Activated T-helper 1 cell treated with Interleukin-2 at 50 U/mL for 16 hours (primary cell): ENCODE measurements around the gene SLMAP.
A peak's percentile ranks its signal among the peaks of the same experiment; 100 is the strongest.

Experiments
- DNase-seq: peaks from one replicate; pipeline ENCODE4 v3.0.0-alpha.2; 2020; ENCODE audit warnings: low read depth

Gene SLMAP

DNA sequence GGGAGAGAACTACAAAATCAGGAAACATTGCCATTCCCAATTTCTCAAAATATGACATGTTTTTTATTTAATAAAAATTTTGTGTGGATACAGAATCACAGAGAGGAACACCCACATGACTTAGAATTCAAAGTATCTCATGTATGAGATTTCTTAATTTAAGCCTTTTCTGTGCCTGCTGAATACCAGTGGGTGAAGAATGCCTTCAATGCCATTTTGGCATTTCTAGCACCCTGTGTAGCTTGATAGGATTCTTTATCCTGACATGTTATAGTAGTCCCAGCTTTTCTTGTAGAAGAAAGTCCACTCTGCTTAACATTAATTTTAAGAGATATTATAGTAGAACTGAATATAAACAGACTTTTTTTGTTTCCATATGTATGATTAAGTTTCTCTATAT is 3.1 kb upstream of the SLMAP start:
- no peak for DNase-seq

DNA sequence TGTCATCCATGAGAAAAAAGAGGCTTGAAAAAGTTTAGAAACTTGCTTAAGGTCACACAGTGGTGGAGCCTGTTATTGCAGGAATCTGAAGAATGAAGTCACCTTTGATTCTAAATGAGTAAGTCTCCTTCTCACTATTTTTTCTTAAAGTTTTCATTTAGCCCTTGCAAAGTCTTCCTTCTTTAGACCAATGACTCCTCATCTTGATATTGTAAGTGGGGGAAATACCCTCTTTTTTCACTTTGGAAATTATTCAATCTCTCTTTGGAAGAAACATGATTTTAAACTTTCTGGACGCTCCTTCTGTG is 787 bp upstream of the SLMAP start:
- no peak for DNase-seq

DNA sequence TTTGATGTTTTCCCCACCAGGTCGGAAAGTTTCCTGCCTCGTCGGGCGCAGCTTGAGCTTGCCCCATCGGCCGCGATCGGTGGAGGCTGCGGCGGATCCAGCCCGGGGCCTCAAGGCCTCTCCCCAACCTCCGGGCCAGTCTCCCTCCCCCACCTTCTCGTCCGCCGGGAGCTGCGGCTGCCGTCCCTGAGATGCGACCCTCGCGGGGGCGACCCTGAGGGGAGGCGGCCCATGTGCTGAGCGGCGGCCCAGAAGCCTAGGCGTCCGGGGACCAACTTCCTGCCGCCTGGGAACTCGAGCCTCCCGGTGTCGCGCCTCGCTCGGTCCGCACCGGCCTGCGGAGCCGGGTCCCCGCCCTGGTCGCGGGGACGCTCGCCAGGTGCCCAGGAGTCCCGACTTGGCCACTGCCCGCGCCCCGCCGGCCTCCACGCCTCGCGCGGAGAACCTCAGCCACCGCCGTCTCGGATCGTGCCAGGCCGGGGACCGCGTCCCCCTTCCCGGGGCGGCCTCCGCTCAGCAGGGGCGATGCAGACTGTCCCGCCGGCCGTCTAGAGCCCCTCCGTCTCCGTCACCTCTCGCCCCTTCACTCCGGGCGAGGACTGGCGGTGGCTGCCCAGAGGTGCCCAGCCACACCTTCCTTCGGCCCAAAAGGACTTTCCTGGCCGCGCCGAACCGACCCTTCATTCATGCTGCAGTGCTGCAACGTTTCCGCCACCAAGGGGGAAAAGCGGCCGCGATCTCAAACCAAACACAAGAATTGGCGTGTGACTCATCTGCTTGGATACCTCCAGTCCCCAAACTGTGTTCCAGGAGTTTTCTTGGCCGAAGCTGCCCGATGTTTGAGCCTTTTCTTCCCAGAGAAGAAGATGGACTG is 656 bp downstream of the SLMAP start:
- DNase-seq, result peak; percentile 5

DNA sequence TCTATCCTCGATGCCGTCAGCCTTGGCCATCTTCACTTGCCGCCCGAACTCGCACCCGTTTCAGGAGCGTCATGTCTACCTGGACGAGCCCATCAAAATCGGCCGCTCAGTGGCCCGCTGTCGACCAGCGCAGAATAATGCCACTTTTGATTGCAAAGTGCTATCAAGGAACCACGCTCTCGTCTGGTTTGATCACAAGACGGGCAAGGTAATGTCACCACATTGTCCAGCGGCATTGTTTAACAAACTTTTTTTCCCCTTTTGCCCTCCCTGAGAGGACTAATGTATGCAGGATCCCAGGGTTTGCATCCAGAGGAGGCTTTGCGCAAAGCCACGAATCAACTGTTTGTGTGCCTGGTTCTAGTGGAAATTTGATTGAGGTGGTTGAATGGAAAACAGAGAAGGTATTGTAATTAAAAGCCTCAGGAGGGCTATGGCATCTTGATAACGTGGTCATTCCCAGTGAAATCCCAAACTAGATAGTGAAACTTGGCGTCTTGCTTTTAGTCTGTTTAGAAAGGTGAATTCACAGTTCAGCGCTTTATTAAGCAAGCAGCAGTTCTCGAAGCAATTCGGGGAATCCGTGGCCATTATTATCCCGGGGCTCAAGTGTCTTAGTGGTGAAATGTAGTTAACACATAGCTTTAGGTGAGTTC is 1.7 kb downstream of the SLMAP start:
- no peak for DNase-seq

DNA sequence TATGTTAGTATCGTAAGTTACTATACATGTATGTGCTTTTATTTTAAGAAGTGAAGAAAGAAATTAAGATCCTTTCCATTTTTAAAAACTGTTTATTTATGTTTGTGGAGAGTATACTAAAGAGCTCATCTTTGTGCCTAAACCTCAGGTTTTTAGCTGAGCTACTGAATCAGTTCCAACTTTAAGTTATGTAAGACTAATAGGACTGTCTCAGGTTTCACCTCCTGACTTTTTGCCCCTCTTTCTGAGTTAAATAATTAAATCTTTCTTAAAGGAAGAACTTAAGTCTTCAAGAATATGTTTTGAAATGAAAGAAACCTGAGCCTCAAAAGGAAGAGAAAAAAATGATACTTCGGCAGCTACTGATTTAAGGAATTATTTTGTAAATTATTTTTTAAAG is 2.6 kb downstream of the SLMAP start:
- no peak for DNase-seq

DNA sequence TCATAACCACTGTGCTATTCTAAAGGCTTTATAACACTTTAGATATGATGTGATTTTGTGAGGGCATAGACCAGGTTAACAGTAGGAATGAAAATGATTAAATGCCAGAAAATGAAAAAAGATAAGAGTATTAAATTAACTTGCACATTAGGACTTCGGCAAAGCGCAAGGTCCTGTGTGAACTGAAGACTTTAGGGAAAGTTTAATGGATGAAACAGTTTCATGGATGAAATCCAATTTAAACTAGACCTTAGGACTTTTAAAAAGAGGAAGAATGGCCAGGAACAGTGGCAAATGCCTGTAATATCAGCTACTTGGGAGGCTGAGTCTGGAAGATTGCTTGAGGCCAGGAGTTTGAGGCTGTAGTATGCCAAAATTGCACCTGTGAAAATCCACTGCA is 8.7 kb downstream of the SLMAP start:
- no peak for DNase-seq

DNA sequence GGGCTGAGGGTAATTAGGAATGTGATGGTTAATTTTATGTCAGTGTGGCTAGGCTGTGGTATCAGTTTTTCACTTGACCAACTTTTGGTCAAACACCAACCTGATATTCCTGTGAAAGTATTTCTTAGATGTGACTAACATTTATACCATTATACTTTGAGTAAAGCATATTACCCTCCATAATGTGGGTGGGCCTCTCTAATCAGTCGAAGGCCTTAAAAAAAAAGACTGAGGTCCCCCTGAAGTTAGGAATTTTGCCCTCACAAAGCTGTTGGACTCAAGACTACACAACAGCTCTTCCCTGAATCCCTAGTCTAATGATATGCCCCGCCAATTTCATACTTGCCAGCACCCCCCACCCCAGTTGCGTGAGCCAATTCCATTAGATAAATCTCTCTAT is 12.5 kb downstream of the SLMAP start:
- no peak for DNase-seq

DNA sequence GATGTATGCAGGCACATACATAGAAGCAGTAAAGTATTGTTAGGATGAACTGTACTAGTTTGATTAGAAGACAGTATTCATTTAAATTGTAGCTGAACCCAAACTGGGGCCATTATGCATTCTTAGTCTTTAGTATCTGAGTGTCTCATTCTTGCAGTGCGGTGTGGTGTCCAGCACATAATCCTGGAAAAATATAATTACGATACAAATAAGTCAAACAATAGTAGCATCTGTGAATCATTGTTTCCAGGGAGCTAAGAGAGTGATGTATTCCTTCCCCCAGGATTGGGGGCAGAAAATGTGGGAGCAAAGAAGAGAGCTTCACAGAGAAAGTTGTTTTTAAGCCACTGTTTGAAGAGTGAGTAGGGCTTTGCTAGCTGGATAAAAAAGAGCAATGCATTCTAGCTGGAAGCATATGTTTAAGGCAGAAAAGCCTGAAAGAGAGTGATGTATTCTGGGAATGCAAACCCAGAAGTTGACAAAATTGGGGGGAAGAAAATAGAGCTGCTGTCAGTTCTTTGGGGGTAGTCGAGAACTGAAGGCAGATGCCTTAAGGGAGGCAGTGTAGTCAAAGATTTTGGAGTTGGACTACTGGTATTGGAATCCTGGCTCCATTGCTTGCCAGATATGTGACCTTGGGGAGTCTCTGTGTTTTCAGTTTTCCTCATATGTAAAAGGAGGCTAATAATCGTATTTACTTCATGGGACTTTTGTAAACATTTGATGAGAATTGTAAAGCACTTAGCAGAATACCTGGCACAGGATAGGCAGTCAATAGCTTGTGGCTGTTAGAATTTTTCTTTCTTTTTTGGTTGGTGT is 14.1 kb downstream of the SLMAP start:
- DNase-seq, result no peak

DNA sequence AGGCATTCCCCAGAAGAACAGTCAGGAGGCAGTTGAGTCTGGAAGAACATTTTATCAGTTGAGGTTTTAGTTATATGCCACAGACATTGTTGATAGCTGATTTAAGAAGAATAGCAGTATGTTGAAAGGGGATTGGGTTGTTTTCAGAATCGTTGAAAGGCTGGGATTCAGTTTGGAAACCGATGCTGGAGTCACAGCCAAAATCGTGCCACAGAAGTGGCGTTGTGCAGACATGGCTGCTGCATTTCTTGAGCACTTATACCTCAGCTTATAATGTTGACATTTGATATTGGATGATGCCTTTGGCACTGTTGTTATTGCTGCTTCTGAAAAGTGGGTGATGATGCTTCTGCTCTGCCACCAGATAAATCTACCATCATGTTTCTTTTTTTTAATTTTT is 16.1 kb downstream of the SLMAP start:
- no peak for DNase-seq

DNA sequence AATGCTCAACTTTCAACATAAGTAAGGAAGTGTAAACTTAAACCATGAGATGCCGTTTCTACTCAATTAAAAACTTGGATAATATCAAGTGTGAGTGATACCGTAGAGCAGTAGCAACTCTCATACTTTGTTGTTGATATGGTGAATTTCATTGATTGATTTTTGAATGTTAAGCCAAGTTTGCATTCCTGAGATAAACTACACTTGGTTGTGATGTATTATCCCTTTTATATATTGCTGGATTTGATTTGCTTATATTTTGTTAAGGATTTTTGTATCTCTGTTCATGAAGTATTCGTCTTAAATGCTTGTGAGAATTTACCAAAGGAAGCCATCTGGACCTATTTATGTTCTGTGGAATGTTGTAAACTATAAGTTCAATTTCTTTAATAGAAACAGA is 21.7 kb downstream of the SLMAP start:
- no peak for DNase-seq

DNA sequence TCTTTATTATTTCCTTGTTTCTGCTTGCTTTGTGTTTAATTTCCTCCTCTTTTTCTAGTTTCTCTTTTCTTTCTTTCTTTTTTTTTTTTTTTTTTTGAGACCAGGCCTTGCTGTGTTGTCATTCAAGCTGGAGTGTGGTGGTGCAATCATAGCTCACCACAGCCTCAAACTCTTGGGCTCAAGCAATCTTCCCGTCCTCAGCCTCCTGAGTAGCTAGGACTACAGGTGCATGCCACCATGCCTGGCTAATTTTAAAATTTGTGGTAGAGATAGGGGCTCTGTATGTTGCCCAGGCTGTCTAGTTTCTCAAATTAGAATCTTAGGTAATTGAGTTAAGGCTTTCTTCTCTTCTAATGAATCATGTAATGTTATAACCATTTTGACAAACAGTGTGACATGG is 22.4 kb downstream of the SLMAP start:
- DNase-seq, result no peak

DNA sequence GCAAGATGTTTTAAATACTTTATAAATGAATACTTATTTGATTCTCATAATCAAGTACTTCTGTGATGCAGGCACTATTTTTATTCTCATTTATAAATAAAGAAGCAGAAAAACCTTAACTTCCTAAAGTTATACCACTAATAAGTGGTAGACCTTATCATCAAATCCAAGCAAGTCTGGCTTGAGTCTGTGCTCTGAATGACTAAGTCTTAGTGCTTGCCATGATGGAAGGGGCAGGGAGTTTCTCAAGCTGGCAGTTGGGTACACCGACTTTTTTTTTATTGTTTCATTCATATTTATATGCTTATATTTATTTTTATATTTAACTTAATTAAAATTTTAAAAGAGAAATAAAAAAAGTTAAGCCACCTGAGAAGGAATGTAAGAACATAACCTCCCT is 23.6 kb downstream of the SLMAP start:
- no peak for DNase-seq

DNA sequence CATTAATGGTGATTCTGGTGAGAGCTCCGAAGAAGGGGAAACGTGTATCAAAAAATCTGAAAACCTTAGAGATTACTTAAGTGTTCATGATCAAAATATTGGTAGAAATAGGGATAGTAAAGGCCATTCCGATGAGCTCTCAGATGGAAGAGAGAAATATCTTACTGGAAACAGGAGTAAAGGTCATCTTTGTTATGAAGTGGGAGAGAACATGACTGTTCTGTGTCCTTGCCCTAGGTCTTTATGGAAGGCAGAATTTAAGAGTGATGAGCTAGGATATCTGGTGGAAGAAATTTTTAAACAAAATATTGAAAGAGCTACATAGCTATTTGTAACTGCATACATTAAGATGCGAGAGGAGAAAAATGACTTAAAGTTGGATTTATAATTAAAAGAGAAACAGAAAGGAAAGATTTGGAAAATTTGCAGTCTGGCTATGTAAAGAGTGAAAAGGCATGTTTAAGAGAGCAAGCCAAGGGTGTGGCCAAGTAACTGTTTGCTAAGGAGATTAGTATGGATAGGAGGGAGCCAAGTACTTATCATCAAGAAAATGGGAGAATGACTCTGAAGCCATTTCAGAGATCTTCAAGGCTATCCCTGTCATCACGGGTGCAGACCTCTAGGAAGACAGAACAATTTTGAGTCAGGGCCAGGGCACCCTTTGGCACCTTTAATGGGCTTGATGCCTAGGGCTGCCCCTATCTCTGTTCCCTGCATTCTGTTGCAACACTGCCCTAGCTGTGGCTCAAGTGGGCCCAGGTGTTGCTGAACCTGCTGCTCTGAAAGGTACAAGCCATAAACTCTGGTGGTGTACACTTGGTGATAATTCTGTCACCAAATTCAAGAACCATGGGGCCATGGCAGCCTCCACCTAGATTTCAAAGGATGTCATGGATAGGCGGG is 27.3 kb downstream of the SLMAP start:
- no peak for DNase-seq

DNA sequence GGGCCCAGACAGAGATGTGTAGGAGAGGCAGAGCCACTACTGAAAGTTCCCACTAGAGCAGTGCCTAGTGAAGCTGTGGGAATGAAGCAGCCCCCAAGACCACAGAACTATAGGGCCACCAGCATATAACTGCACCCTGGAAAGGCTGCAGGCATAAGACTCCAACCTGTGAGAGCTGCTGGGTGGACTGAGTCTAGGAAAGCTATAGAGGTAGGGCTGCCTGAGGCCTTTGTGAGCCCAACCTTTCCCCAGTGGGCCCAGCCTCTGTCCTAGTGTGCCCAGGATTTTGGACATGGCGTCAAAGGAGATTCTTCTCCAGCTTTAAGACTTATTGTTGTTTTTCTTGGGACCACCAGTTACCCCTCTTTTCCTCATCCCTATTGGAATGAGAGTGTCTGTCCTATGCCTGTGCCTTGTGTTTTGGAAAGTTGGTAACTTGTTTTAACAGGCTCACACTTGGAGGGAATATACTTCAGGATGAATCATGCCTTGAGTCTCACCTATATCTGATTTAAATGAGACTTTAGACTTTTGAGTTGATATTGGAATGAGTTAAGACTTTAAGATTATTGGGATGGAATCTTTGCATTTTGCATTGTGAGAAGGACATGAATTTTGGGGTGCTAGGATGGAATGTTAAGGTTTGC is 28.1 kb downstream of the SLMAP start:
- DNase-seq, result no peak

DNA sequence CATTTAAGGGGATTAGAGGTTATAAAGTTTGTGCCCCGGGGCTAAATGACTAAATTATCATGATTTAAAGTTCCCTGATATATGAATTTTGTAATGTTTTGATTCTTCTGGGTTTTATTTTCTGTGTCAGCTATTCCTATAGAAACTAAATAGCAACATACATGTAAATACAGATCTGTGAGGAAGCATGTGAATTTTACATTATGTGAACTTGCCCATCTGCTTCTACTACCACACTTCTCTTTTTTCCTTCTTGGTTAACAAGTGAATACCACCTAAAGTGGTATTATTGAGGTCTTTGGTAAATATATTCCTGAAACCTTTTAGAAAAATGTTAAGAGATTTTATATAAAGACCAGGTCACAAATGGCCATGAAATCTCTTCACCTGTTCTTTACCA is 29.3 kb downstream of the SLMAP start:
- no peak for DNase-seq

DNA sequence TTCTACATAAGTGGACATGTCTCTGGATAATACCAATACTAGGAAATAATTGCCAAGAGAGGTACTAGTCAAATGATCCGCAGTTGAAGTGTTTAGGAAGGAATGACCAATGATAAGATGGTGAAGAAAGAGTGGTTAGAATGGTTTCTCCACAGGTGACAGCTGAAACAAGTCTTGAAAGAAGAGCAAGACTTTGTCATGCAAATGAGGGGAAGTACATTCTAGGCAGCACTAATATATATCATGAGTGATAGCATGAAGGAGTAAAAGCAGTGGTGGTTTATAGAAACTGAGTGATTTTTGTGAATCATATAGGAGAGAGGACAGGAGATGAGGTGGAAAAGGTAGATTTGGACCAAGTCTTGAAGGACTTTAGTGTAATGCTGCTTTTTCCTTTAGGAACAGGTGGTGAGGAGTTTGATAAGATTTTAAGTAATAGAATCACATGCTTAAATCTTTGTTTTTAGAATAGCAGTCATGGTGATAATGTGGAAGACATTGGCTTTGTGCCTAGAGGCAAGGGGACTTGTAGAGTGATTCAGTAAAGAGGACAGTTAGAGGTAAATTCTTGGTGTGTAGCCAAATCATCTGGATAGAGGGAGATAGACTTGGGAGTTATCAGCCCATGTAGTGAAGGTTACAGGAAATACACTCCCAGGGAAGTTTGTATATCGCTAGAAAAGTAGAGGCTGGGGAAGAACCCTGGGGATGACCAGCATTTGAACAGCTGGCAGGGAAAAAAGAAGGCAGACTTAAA is 31.9 kb downstream of the SLMAP start:
- no peak for DNase-seq

DNA sequence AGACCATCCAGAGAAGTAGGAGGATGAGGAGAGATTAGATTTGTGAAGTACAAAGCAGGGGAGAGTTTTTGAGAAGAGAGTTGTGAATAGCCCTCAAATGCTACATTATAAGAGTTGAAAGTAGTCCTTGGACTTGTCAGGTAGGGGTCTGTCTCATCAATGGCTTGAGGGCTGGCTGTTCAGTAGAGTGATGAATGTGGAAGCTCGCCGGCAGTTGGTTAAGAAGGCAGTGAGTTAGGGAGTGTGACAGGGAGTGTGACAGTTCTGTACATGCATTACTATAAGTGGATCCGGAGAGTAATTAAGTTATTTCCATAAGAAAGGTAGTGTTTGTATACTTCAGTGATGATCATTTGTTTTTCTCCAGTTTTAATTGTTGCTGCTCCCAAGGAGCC is 32.5 kb downstream of the SLMAP start:
- DNase-seq, result no peak

DNA sequence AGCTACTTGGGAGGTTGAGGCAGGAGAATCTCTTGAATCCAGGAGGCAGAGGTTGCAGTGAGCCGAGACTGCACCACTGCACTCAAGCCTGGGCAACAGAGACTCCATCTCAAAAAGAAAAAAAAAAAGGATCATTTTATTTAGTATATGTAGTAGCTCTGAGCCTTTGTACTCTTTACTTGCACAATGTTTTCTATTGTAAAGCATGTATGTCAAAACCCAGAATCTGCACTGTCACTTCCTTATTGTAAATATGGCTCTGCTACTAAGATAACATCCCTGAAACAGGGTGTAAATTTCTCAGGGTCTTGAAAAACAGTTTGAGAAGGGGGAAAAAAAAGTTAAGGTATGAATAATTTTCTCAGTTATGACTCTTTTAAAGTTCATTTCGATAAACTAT is 35.1 kb downstream of the SLMAP start:
- DNase-seq, result no peak

DNA sequence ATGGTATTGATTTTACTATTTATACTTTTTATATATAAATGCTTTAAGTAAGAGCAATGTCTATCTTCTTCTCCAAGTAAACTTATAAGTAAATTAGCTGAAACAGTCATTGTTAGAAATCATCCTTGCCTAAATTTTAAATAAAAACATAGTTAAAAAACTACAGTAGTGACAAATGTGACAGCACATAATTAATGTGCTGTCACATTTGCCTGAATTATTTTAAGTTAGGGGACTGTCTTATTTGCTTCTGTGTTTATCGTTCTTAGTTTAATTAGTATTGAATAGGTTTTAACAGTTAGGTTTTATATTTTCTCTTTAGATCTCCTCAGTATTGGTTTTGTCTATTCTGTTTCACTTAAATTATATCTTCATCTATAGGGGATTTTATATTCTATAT is 36.1 kb downstream of the SLMAP start:
- DNase-seq, result no peak

DNA sequence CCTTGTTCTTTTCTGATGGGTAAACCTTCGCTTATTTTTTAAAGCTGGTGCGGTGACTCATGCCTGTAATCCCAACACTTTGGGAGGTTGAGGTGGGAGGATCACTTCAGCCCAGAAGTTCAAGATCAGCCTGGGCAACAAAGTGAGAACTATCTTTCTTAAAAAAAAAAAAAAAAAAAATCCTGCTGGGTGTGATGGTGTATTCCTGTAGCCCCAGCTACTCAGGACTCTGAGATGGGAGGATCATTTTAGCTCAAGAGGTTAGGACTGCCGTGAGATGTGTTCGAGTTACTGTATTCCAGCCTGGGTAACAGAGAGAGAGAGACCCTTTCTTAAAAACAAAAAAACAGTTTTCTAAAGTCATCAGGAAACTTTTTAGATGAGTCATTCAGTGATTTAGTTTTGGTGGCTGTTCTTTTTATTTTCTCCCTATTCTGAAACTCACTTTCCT is 37.7 kb downstream of the SLMAP start:
- DNase-seq, result no peak

DNA sequence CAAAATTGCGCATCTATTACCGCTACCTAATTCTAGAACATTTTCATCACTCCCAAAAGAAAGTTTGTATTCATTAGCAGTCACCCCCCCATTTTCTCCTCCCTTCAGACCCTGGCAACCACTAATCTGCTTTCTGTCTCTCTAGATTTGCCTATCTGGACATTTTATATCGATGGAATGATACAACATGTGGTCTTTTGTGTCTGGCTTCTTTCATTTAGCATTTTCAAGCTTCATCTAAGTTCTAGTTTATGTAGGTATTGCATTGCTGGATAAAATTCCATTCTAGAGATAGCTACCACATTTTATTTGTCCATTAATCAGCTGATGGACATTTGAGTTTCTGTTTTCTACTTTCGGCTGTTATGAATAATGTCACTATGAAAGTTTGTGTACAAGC is 38.4 kb downstream of the SLMAP start:
- no peak for DNase-seq
